Measurements from ENCODE around the gene CCR7. TPM values are rescaled to one million over a fixed set of nuclear protein-coding genes. Genes with fewer than 3 reads are reported as not detected.

Gene CCR7
- total RNA-seq, 1 experiment from 2014 or later, result 0.30 TPM

GRCh38 chr17:40598619-40599467 is 33.6 kb upstream of the CCR7 start:
- DNase-seq (ENCODE audit: low spot score), result no peak
- ChIA-PET POLR2A (ENCODE audit: low non-redundant PET) (no interaction called here), CTCF (no interaction called here)
- Histone ChIP-seq H3K36me3 (ENCODE audit: insufficient read depth, low read length, poor library complexity, severe bottlenecking) (no peaks in the 10 kb centered on the region), H3K27me3 (replicated peaks; ENCODE audit: insufficient read depth, low read depth, low read length, poor library complexity) (no peaks in the 10 kb centered on the region), H3K4me3 (ENCODE audit: low read depth, low read length, poor library complexity, severe bottlenecking) (no peak overlapping the region), H3K27ac (ENCODE audit: low read depth, low read length, poor library complexity, severe bottlenecking) (no peak overlapping the region), H3K9me3 (ENCODE audit: low read depth, low read length, poor library complexity, severe bottlenecking) (no peaks in the 10 kb centered on the region), H3K4me1 (ENCODE audit: insufficient read depth, low read length, poor library complexity, severe bottlenecking) (no peaks in the 10 kb centered on the region)
- intact Hi-C loops (cut with micrococcal nuclease; ENCODE audit: unreplicated experiment), result no loop called here
- TF ChIP-seq EZH2 (IDR thresholded peaks at IDR 0.05; ENCODE audit: borderline replicate concordance, low read depth, low read length, poor library complexity, severe bottlenecking), result no peak
- TF ChIP-seq, protein P1, sequence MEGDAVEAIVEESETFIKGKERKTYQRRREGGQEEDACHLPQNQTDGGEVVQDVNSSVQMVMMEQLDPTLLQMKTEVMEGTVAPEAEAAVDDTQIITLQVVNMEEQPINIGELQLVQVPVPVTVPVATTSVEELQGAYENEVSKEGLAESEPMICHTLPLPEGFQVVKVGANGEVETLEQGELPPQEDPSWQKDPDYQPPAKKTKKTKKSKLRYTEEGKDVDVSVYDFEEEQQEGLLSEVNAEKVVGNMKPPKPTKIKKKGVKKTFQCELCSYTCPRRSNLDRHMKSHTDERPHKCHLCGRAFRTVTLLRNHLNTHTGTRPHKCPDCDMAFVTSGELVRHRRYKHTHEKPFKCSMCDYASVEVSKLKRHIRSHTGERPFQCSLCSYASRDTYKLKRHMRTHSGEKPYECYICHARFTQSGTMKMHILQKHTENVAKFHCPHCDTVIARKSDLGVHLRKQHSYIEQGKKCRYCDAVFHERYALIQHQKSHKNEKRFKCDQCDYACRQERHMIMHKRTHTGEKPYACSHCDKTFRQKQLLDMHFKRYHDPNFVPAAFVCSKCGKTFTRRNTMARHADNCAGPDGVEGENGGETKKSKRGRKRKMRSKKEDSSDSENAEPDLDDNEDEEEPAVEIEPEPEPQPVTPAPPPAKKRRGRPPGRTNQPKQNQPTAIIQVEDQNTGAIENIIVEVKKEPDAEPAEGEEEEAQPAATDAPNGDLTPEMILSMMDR (conservative IDR thresholded peaks at IDR 0.05; ENCODE audit: low read depth, low read length), result no peak
- no TSS peak for BruUV-seq (replicated peaks)

DNA sequence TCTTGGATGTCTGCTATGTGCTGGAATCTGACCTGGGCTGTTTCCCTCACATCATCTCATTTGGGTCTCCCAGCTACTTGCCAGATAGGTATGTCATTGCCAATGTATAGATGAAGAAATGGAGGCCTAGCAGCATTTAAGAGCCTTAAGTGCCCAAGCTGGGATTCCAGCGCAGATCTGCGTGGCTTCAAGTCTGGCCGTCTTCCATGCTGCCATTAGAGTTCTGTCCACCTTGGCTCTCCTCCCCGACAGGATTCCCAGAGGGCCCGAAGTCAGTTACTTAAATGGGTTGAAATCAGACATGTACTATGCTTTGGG is 33.0 kb upstream of the CCR7 start:
- no peaks in the 10 kb centered on the region for H3K9me3 ChIP-seq (ENCODE audit: low read depth, low read length, poor library complexity, severe bottlenecking)
- H3K36me3 ChIP-seq (ENCODE audit: insufficient read depth, low read length, poor library complexity, severe bottlenecking), result no peaks in the 10 kb centered on the region
- TF ChIP-seq, protein P1 (conservative IDR thresholded peaks at IDR 0.05; ENCODE audit: low read depth, low read length), result no peak
- no peak for TF ChIP-seq EZH2 (IDR thresholded peaks at IDR 0.05; ENCODE audit: borderline replicate concordance, low read depth, low read length, poor library complexity, severe bottlenecking)
- H3K4me3 ChIP-seq (ENCODE audit: low read depth, low read length, poor library complexity, severe bottlenecking), result no peak overlapping the region
- ChIA-PET POLR2A (ENCODE audit: low non-redundant PET) (no interaction called here), CTCF (no interaction called here)
- H3K4me1 ChIP-seq (ENCODE audit: insufficient read depth, low read length, poor library complexity, severe bottlenecking), result no peaks in the 10 kb centered on the region
- no peak for DNase-seq (ENCODE audit: low spot score)
- H3K27me3 ChIP-seq (replicated peaks; ENCODE audit: insufficient read depth, low read depth, low read length, poor library complexity), result no peaks in the 10 kb centered on the region
- H3K27ac ChIP-seq (ENCODE audit: low read depth, low read length, poor library complexity, severe bottlenecking), result no peak overlapping the region
- intact Hi-C loops (cut with micrococcal nuclease; ENCODE audit: unreplicated experiment), result no loop called here
- no TSS peak for BruUV-seq (replicated peaks)

GRCh38 chr17:40597556-40598300 is 32.5 kb upstream of the CCR7 start:
- Histone ChIP-seq H3K9me3 (ENCODE audit: low read depth, low read length, poor library complexity, severe bottlenecking) (no peaks in the 10 kb centered on the region), H3K27me3 (replicated peaks; ENCODE audit: insufficient read depth, low read depth, low read length, poor library complexity) (no peaks in the 10 kb centered on the region), H3K4me1 (ENCODE audit: insufficient read depth, low read length, poor library complexity, severe bottlenecking) (no peaks in the 10 kb centered on the region), H3K4me3 (ENCODE audit: low read depth, low read length, poor library complexity, severe bottlenecking) (no peak overlapping the region), H3K36me3 (ENCODE audit: insufficient read depth, low read length, poor library complexity, severe bottlenecking) (no peaks in the 10 kb centered on the region), H3K27ac (ENCODE audit: low read depth, low read length, poor library complexity, severe bottlenecking) (no peak overlapping the region)
- intact Hi-C loops (cut with micrococcal nuclease; ENCODE audit: unreplicated experiment), result no loop called here
- TF ChIP-seq, protein P1 (conservative IDR thresholded peaks at IDR 0.05; ENCODE audit: low read depth, low read length), result no peak
- no peak for TF ChIP-seq EZH2 (IDR thresholded peaks at IDR 0.05; ENCODE audit: borderline replicate concordance, low read depth, low read length, poor library complexity, severe bottlenecking)
- ChIA-PET CTCF (no interaction called here), POLR2A (ENCODE audit: low non-redundant PET) (no interaction called here)
- DNase-seq (ENCODE audit: low spot score), result no peak
- BruUV-seq (replicated peaks), result no TSS peak
